ENCODE data around the gene TM7SF3.

TM7SF3 gene

DNA sequence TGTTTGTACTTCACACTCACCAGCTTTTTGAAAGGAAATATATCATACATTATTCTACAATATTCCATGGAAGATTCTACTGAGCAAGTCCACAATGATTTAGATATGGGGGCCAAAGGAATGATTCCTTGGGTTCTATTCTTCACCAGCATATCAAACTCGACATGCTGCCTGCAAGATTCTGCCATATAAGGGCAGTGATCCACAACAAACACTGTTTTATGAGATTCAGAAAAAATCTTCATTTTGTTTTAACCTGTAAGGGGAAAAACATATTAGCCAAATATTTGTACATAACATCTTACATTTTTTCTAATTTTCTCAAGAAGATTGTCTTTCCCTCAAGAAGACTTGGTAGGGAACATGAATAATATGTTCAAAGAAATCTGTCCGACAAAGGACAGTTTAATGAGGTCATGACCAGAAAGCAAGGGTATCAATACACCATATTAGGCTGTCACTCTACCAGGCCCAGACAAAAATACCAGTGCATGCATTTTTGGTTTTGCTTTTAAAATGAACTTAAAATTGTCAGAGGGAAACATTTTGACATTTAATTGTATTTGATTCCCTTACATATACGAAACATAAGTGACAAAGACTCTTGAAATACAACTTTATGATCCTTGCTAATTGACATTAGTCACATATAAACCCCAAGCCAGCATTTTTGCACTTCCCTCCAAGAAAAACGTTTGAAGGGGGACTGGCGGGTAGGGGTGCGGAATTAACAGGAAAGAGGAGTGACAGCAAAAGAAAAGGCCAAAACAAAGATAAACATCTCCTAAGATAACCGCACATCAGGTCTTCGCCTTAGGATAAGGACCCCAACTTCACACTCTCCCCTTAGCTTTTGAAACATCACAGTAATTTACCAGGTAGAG lies 77.4 kb downstream of the TM7SF3 start:
- DNase-seq (ENCODE audit: insufficient read length, low spot score) (no peak), FAIRE-seq (peak; percentile 67)

- FAIRE-seq (peak; percentile 77), DNase-seq (ENCODE audit: insufficient read length, low spot score) (no peak)
Measured at GRCh38 chr12:26935636-26936378, 78.4 kb downstream of the TM7SF3 start.

DNA sequence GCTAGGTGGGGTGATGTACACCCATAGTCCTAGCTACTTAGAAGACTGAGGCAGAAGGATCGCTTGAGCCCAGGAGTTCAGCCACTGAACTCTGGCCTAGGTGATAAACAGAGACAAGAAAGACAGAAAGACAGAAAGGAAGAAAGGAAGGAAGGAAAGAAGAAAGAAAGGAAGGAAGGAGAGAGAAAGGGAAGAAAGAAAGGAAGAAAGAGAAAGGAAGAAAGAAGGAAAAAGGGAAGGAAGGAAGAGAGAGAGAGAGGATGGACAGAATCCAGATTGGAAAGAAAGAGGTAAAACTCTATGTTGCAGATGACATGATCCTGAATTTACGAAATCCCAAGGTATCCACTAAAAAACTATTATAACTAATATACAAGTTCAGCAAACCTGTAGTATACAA lies 84.6 kb downstream of the TM7SF3 start:
- no peak for DNase-seq (ENCODE audit: insufficient read length, low spot score)
- no peak for FAIRE-seq

DNA sequence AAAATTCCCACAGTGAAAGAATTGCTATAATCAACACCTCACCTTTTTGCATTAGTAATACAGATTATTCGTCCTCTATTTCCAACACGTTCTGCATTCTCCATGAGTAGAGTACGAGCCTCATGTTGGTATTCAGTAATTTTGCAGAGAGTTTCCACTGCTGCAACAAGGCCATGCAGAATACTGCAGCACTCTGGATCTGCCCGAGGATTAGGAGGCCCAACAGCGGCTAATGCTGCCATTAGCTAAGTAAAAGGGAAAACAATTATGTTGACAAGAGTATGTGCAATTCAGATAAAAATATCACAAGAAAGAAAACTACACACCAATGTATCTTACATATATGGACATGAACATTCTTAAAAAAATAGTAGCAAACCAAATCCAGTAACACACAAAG lies 85.5 kb downstream of the TM7SF3 start:
- FAIRE-seq (no peak), DNase-seq (ENCODE audit: insufficient read length, low spot score) (no peak)

Data from GM19239 (cell line).